WERI-Rb-1 (cell line): ENCODE measurements around the gene MEN1.

Source experiments
- DNase-seq: peaks from one replicate; pipeline ENCODE4 v3.0.0-alpha.2; 2020
- H3K27ac ChIP-seq: fragments of 250-450 bp; sonication (Bioruptor Pico); 2 replicates; pipeline ENCODE4 v1.5.1; 2020; ENCODE audit warnings: mild to moderate bottlenecking, moderate library complexity
- H3K27me3 ChIP-seq: fragments of 250-450 bp; sonication (Bioruptor Pico); 2 replicates; pipeline ENCODE4 v1.5.1; 2021; ENCODE audit warnings: mild to moderate bottlenecking, low read depth, moderate library complexity; ENCODE audit not compliant: insufficient read depth, severe bottlenecking
- H3K36me3 ChIP-seq: fragments of 250-450 bp; sonication (Bioruptor Pico); 2 replicates; pipeline ENCODE4 v1.5.1; 2020; ENCODE audit warnings: mild to moderate bottlenecking, moderate library complexity
- H3K4me3 ChIP-seq: 2 replicates; pipeline ENCODE4 v1.5.1; 2011; ENCODE audit warnings: low read depth, mild to moderate bottlenecking, control low read depth, low read length
- H3K9me3 ChIP-seq: fragments of 250-450 bp; sonication (Bioruptor Pico); 2 replicates; pipeline ENCODE4 v1.5.1; 2021; ENCODE audit warnings: mild to moderate bottlenecking, moderate library complexity; ENCODE audit not compliant: severe bottlenecking
- TF ChIP-seq, protein P1 (sequence below): IDR thresholded peaks from 2 replicates; pipeline ENCODE4 v1.5.1; 2011; ENCODE audit warnings: low read depth, mild to moderate bottlenecking, control low read depth, inconsistent platforms, low read length

MEN1 gene

DNA sequence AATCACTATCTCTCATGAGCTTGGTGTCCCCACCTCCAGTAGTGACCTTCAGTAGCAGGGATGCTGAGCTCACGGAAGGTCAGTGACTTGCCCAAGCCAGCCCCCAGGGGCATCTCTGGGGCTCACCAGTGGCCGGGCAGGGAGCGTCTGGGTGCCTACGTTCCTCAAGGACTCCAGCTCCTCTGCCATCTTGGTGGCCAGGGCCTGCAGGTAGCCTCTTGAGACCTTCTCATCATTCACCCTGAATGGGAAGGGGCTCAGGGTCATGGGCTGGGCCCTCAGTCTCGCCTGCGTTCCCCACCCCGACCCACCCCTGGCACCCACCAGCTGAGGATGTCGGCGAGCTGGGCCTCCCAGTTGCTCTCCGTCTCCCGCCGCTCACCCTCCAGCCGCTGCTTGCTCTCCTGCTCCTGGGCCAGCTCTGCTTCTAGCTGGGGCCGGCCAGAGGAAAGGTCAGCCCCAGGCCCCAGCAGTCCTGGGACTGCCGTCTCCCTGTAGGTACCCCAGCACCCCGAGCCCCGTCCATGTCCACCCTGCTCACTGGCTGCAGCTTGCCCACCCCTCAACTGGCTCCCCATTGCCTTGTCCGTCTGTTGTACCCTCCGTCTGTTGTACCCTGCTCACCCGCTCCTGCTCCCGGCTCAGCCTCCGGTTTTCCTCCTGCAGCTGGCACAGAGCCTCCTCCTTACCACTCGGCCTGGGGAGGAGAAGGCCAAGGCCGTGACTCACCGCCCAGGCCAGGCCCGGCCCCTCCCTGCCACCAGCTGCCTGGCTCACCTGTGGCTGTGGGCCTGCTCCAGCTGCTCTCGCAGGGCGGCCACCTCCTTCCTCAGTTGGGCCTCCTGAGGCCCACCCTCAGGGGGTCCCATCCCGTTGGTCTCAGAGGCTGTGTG, 24.6 kb upstream of the MEN1 start:
- H3K36me3 ChIP-seq = peaks cover 51% of the 10 kb centered on the region
- TF ChIP-seq, protein P1, sequence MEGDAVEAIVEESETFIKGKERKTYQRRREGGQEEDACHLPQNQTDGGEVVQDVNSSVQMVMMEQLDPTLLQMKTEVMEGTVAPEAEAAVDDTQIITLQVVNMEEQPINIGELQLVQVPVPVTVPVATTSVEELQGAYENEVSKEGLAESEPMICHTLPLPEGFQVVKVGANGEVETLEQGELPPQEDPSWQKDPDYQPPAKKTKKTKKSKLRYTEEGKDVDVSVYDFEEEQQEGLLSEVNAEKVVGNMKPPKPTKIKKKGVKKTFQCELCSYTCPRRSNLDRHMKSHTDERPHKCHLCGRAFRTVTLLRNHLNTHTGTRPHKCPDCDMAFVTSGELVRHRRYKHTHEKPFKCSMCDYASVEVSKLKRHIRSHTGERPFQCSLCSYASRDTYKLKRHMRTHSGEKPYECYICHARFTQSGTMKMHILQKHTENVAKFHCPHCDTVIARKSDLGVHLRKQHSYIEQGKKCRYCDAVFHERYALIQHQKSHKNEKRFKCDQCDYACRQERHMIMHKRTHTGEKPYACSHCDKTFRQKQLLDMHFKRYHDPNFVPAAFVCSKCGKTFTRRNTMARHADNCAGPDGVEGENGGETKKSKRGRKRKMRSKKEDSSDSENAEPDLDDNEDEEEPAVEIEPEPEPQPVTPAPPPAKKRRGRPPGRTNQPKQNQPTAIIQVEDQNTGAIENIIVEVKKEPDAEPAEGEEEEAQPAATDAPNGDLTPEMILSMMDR = no peak
- DNase-seq = no peak
- no peak overlapping the region for H3K27ac ChIP-seq
- H3K27me3 ChIP-seq = no peaks in the 10 kb centered on the region
- H3K4me3 ChIP-seq = no peak overlapping the region
- H3K9me3 ChIP-seq = no peaks in the 10 kb centered on the region

DNA sequence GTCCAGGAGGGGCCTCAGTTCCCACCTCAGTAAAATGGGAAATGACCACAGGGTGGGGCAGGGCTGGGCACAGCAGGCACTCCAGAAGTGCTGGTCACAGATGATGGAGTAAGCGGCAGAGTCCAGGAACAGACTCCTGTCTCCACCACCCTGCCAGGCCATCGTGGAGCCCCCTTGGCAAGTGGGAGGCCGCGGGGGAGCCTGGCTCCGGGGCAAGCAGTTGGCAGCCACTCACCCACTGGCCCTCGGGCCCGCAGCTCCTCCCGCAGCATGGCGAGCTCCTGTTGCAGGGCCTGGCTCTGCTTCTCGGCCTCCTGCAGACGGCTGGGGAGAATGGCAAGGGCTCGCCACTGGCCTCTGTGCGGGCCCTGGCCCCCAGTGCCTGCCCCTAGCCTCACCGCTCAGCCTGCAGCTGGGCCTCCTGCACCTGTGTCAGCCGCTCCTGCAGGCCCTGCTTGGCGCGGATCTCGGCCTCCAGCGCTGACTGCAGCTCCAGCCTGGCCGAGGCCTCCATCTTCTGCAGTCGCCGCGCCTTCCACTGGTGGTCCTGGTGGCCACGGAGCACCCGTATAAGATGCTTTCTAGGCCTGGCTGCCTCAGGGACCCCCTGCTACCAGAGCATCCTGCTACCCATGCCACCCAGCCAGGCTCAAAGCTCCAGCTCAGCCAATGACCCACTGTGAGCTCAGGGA, 23.8 kb upstream of the MEN1 start:
- TF ChIP-seq, protein P1 = no peak
- Histone ChIP-seq H3K9me3 (no peaks in the 10 kb centered on the region), H3K27me3 (no peaks in the 10 kb centered on the region), H3K4me3 (no peak overlapping the region), H3K27ac (no peak overlapping the region), H3K36me3 (peaks cover 48% of the 10 kb centered on the region)
- DNase-seq = no peak

- TF ChIP-seq, protein P1 = no peak
- Histone ChIP-seq H3K27me3 (no peaks in the 10 kb centered on the region), H3K27ac (no peak overlapping the region), H3K36me3 (peaks cover 47% of the 10 kb centered on the region), H3K9me3 (no peaks in the 10 kb centered on the region), H3K4me3 (no peak overlapping the region)
- DNase-seq = no peak
These were observed 23.2 kb upstream of the MEN1 start for GRCh38 chr11:64833509-64833908.

- Histone ChIP-seq H3K27ac (no peak overlapping the region), H3K4me3 (no peak overlapping the region), H3K27me3 (no peaks in the 10 kb centered on the region), H3K36me3 (peaks cover 45% of the 10 kb centered on the region), H3K9me3 (no peaks in the 10 kb centered on the region)
- DNase-seq = no peak
- TF ChIP-seq, protein P1 = no peak
These were observed 22.8 kb upstream of the MEN1 start for GRCh38 chr11:64833198-64833502.

- no peaks in the 10 kb centered on the region for H3K9me3 ChIP-seq
- no peak overlapping the region for H3K27ac ChIP-seq
- H3K36me3 ChIP-seq = peaks cover 42% of the 10 kb centered on the region
- H3K27me3 ChIP-seq = no peaks in the 10 kb centered on the region
- no peak for DNase-seq
- TF ChIP-seq, protein P1 = no peak
- H3K4me3 ChIP-seq = no peak overlapping the region
These were observed 22.3 kb upstream of the MEN1 start for GRCh38 chr11:64832467-64833197.
